H1 (cell line): Measurements from ENCODE around the gene CMIP. TPM values are rescaled to one million over a fixed set of nuclear protein-coding genes. Genes with fewer than 3 reads are reported as not detected.

ENCODE experiments used
- CTCF ChIA-PET: fragments of 300-600 bp; sonication (Branson Sonifier 250); formaldehyde crosslinking; loops from one replicate; lab custom pipeline; 2021; ENCODE audit not compliant: partially characterized antibody; lab: Charles Lee
- POLR2A ChIA-PET: fragments of 300-600 bp; sonication (Branson Sonifier 250); formaldehyde crosslinking; loops from one replicate; lab custom pipeline; 2021; ENCODE audit warnings: inconsistent platforms; ENCODE audit not compliant: partially characterized antibody; lab: Charles Lee
- DNase-seq, 2 experiments: peaks; one replicate each; pipeline versions ENCODE4 v3.0.0 to v3.0.0-alpha.2; 2010 to 2022; ENCODE audit warnings: low spot score in 2 of 2, low read depth in 1 of 2, mixed read lengths in 1 of 2
- FAIRE-seq: peaks from 2 replicates; lab custom pipeline; 2011; peaks lifted over from hg19 to GRCh38; lab: Jason Lieb, UNC
- H2AFZ ChIP-seq: 2 replicates; pipeline ENCODE4 v1.8.1; 2012; ENCODE audit warnings: low read length, inconsistent platforms
- H2AK5ac ChIP-seq: 2 replicates; pipeline ENCODE4 v1.6.1; 2013; ENCODE audit warnings: low read depth, low read length
- H2BK120ac ChIP-seq: replicated peaks from 2 replicates; pipeline ENCODE3; 2013; ENCODE audit warnings: low read depth, low read length, inconsistent platforms
- H2BK12ac ChIP-seq: 2 replicates; pipeline ENCODE4 v1.6.1; 2013; ENCODE audit warnings: low read depth, low read length
- H2BK15ac ChIP-seq: 2 replicates; pipeline ENCODE4 v1.6.1; 2013; ENCODE audit warnings: low read length
- H2BK20ac ChIP-seq: 2 replicates; pipeline ENCODE4 v1.6.1; 2013; ENCODE audit warnings: low read length
- H2BK5ac ChIP-seq: 2 replicates; pipeline ENCODE4 v1.6.1; 2013; ENCODE audit warnings: low read depth, low read length
- H3K14ac ChIP-seq: 2 replicates; pipeline ENCODE4 v1.6.1; 2013; ENCODE audit warnings: inconsistent platforms; ENCODE audit not compliant: insufficient read length
- H3K18ac ChIP-seq: 2 replicates; pipeline ENCODE4 v1.6.1; 2013; ENCODE audit warnings: low read length; ENCODE audit errors: extremely low read depth
- H3K23ac ChIP-seq: 2 replicates; pipeline ENCODE4 v1.6.1; 2013; ENCODE audit warnings: inconsistent platforms; ENCODE audit not compliant: insufficient read length
- H3K23me2 ChIP-seq: 2 replicates; pipeline ENCODE4 v1.6.1; 2013; ENCODE audit warnings: low read depth, low read length
- H3K27ac ChIP-seq: 2 replicates; pipeline ENCODE4 v1.6.1; 2011; ENCODE audit warnings: low read depth, low read length, inconsistent platforms
- H3K27me3 ChIP-seq, 4 experiments: replicated peaks in 1 of 4; 1 replicate in 1 of 4; 2 replicates in 3 of 4; pipeline versions ENCODE4 v1.6.1 to v1.8.1; 2011 to 2013; ENCODE audit warnings: low read length in 3 of 4, mild to moderate bottlenecking in 3 of 4, inconsistent platforms in 2 of 4, mixed read lengths in 2 of 4, moderate library complexity in 1 of 4; ENCODE audit not compliant: control insufficient read depth in 3 of 4, insufficient read depth in 3 of 4; ENCODE audit errors: extremely low read depth in 1 of 4
- H3K36me3 ChIP-seq, 4 experiments: 2 replicates each; pipeline versions ENCODE4 v1.6.1 to v1.8.1; 2011 to 2013; ENCODE audit warnings: mild to moderate bottlenecking in 4 of 4, low read length in 3 of 4, moderate library complexity in 2 of 4, control low read depth in 1 of 4, inconsistent platforms in 1 of 4; ENCODE audit not compliant: insufficient read depth in 4 of 4, control insufficient read depth in 2 of 4
- H3K4ac ChIP-seq: replicated peaks from 2 replicates; pipeline ENCODE3; 2013; ENCODE audit warnings: low read length, low read depth, mixed read lengths, inconsistent platforms; ENCODE audit not compliant: insufficient read length
- H3K4me1 ChIP-seq, 4 experiments: replicated peaks in 1 of 4; 1 replicate in 1 of 4; 2 replicates in 3 of 4; pipeline versions ENCODE4 v1.6.1 to v1.8.1; 2011 to 2013; ENCODE audit warnings: low read length in 3 of 4, inconsistent platforms in 2 of 4, mixed read lengths in 1 of 4; ENCODE audit not compliant: insufficient read depth in 4 of 4, control insufficient read depth in 3 of 4
- H3K4me2 ChIP-seq, 2 experiments: 2 replicates each; pipeline versions ENCODE4 v1.6.1 to v1.8.1; 2011 to 2013; ENCODE audit warnings: low read depth in 2 of 2, low read length in 2 of 2, control low read depth in 1 of 2, inconsistent platforms in 1 of 2, mild to moderate bottlenecking in 1 of 2; ENCODE audit not compliant: insufficient read depth in 1 of 2
- H3K4me3 ChIP-seq, 4 experiments: fragments of 200-600, 300-600 bp in 1 of 4; sonication (generic), shearing (Covaris generic), sonication (Bioruptor Twin) in 1 of 4; 2 replicates each; pipeline versions ENCODE4 v1.5.1 to v1.8.1; 2011 to 2016; ENCODE audit warnings: low read length in 4 of 4, low read depth in 3 of 4, control low read depth in 2 of 4, inconsistent platforms in 2 of 4, mild to moderate bottlenecking in 2 of 4, mixed read lengths in 1 of 4, moderate library complexity in 1 of 4; ENCODE audit not compliant: insufficient read depth in 2 of 4; ENCODE audit errors: extremely low read depth in 1 of 4
- H3K56ac ChIP-seq: replicated peaks from 2 replicates; pipeline ENCODE3; 2013; ENCODE audit warnings: low read depth, mild to moderate bottlenecking, mixed read lengths, low read length, inconsistent platforms; ENCODE audit not compliant: insufficient read length
- H3K79me1 ChIP-seq: 2 replicates; pipeline ENCODE4 v1.6.1; 2013; ENCODE audit warnings: low read depth, low read length, control low read depth
- H3K79me2 ChIP-seq, 2 experiments: 2 replicates each; pipeline versions ENCODE4 v1.6.1 to v1.8.1; 2012 to 2013; ENCODE audit warnings: low read length in 2 of 2, mild to moderate bottlenecking in 2 of 2, inconsistent platforms in 1 of 2; ENCODE audit not compliant: insufficient read depth in 2 of 2, control insufficient read depth in 1 of 2
- H3K9ac ChIP-seq, 4 experiments: replicated peaks in 1 of 4; 1 replicate in 1 of 4; 2 replicates in 3 of 4; pipeline versions ENCODE4 v1.6.1 to v1.8.1; 2011 to 2013; ENCODE audit warnings: low read depth in 3 of 4, low read length in 3 of 4, control low read depth in 2 of 4, mild to moderate bottlenecking in 2 of 4, moderate library complexity in 2 of 4, inconsistent platforms in 1 of 4; ENCODE audit errors: extremely low read depth in 1 of 4
- H3K9me3 ChIP-seq, 2 experiments: 2 replicates each; pipeline versions ENCODE4 v1.6.1 to v1.8.1; 2012 to 2013; ENCODE audit warnings: mild to moderate bottlenecking in 2 of 2, moderate library complexity in 2 of 2, control low read depth in 1 of 2, inconsistent platforms in 1 of 2, low read depth in 1 of 2, low read length in 1 of 2, mixed read lengths in 1 of 2; ENCODE audit not compliant: insufficient read depth in 2 of 2
- H4K20me1 ChIP-seq, 2 experiments: replicated peaks in 1 of 2; 2 replicates each; pipeline versions ENCODE3 to v1.8.1; 2011 to 2013; ENCODE audit warnings: inconsistent platforms in 2 of 2, low read length in 2 of 2, mild to moderate bottlenecking in 1 of 2; ENCODE audit not compliant: insufficient read depth in 2 of 2, control insufficient read depth in 1 of 2
- H4K5ac ChIP-seq: 2 replicates; pipeline ENCODE4 v1.6.1; 2013; ENCODE audit warnings: low read length, low read depth, mixed read lengths, inconsistent platforms; ENCODE audit not compliant: insufficient read length
- H4K8ac ChIP-seq: 2 replicates; pipeline ENCODE4 v1.8.0; 2013; ENCODE audit warnings: mild to moderate bottlenecking, moderate library complexity, low read length, inconsistent platforms; ENCODE audit not compliant: insufficient read depth; ENCODE audit errors: extremely low read depth
- H4K91ac ChIP-seq: replicated peaks from 2 replicates; pipeline ENCODE3; 2013; ENCODE audit warnings: low read length, mixed read lengths, inconsistent platforms; ENCODE audit not compliant: insufficient read length
- KDM1A ChIP-seq: fragments of 200-600, 300-600 bp; sonication (generic); IDR thresholded peaks from 2 replicates; pipeline ENCODE4 v1.7.1; 2016; ENCODE audit warnings: mild to moderate bottlenecking, low read length, borderline replicate concordance
- WGBS, 2 experiments: shearing (Covaris generic) in 1 of 2; methylation state at CpG; one replicate each; pipeline versions ENCODE4 v1.1.6 to v1.1.7; 2013 to 2015; ENCODE audit warnings: low lambda C conversion rate in 2 of 2, mixed read lengths in 2 of 2, inconsistent platforms in 1 of 2, low coverage in 1 of 2, missing lambda C conversion rate in 1 of 2; ENCODE audit not compliant: insufficient replicate concordance in 2 of 2, insufficient coverage in 1 of 2, insufficient read length in 1 of 2; ENCODE audit errors: extremely low coverage in 1 of 2, missing lambda C conversion rate in 1 of 2; 5-methylcytosine and 5-hydroxymethylcytosine counted together
- polyA plus RNA-seq, 7 experiments: library from polyadenylated mRNA; depleted of rRNA in 3 of 7; stranded (reverse) in 5 of 7; unstranded in 2 of 7; fragments of >200 nt in 5 of 7; fragments of 200-250 nt in 2 of 7; gene quantifications; 1 replicate in 5 of 7; 2 replicates in 1 of 7; 4 replicates in 1 of 7; pipeline versions ENCODE4 v1.2.1 to v1.2.3, GENCODE V29; 2011 to 2013; ENCODE audit warnings: missing spikeins in 2 of 7, mixed read lengths in 2 of 7
- total RNA-seq: library from RNA; stranded (reverse); fragmentation: NEBNext Ultra II Directional; extraction: Animal tissue kit (Norgen Biotek cat#: 25700); gene quantifications from 2 replicates; pipeline ENCODE4 v1.2.1, GENCODE V29; 2021
- TF ChIP-seq, protein P1 (sequence below): IDR thresholded peaks from 2 replicates; pipeline ENCODE4 v1.6.1; 2012; ENCODE audit warnings: inconsistent platforms
- TF ChIP-seq, protein P2 (sequence below): IDR thresholded peaks from 2 replicates; pipeline ENCODE4 v1.6.1; 2012; ENCODE audit warnings: inconsistent platforms

Gene CMIP
- total and polyA plus RNA-seq, 2 of the 8 experiments (the other 6 are each of a cell fraction or from before 2014, with no cell fraction given) = 7.9 to 53.2 TPM

DNA sequence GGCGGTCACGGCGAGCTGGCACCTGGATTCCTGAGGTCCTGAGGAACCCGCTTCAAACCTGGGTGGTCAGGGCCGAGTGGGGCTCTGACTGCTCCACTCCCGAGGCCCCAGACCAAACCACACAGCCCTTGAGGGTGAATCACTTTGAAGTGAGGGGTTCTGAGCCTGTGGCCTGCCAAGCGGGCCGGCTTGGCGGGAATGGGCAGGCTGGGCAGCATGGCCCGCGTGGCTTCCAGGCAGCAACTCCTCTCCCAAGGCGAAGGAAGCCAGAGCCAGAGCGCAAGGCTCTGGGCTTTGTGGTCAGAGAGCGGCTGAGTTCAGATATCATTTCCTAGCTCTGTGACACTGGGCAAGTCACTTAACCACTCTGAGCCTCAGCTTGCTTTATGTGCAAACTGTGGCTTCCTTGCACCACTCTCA, 42.7 kb downstream of the CMIP start:
- H2AK5ac ChIP-seq = no peak overlapping the region
- H3K4me1 ChIP-seq = peaks cover under 1 to 12% (median 3%) of the 10 kb centered on the region in 4 experiments
- no peak overlapping the region for H2BK15ac ChIP-seq
- peak overlapping the region; percentile 52; the same call in 1 of the 2 replicates for H2BK5ac ChIP-seq
- H3K27ac ChIP-seq = no peak overlapping the region
- ChIA-PET POLR2A (interaction anchor here (1.2 to 1.3 kb wide), 2 partner anchors 10 to 44 kb away, joined by 3 read pairs; no protein-coding TSS in a partner anchor), CTCF (interaction anchor here (0.6 to 1.0 kb wide), 2 partner anchors 12 to 228 kb away, joined by 3 read pairs; no protein-coding TSS in a partner anchor)
- H2AFZ ChIP-seq = no peak overlapping the region
- H2BK120ac ChIP-seq = no peak overlapping the region
- H3K79me2 ChIP-seq = peaks cover 4 to 98% of the 10 kb centered on the region in 2 experiments; a peak in 3 of 4 replicates
- 94% methylated on average over 14 of the region's 14 CpGs; no CpG with 5 or more reads in 1 of the 2 experiments for WGBS, 2 experiments
- no peak for FAIRE-seq
- H4K91ac ChIP-seq = no peak overlapping the region
- no peak overlapping the region; the same call in 1 of the 2 replicates for H4K8ac ChIP-seq
- no peak for DNase-seq
- TF ChIP-seq, protein P1, sequence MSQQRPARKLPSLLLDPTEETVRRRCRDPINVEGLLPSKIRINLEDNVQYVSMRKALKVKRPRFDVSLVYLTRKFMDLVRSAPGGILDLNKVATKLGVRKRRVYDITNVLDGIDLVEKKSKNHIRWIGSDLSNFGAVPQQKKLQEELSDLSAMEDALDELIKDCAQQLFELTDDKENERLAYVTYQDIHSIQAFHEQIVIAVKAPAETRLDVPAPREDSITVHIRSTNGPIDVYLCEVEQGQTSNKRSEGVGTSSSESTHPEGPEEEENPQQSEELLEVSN = peak; percentile 27; the same call in 1 of the 2 replicates
- no peak for TF ChIP-seq KDM1A
- TF ChIP-seq, protein P2, sequence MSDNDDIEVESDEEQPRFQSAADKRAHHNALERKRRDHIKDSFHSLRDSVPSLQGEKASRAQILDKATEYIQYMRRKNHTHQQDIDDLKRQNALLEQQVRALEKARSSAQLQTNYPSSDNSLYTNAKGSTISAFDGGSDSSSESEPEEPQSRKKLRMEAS = 0 out of 2 replicates have a peak, but pooled peaks have one; percentile 23
- H3K23me2 ChIP-seq = no peaks in the 10 kb centered on the region
- H4K20me1 ChIP-seq = peaks cover 32 to 38% of the 10 kb centered on the region in 2 experiments
- no peak overlapping the region for H3K9ac ChIP-seq
- H3K4me3 ChIP-seq = no peak overlapping the region
- no peaks in the 10 kb centered on the region for H3K36me3 ChIP-seq
- H3K23ac ChIP-seq = no peak overlapping the region
- H3K27me3 ChIP-seq = no peaks in the 10 kb centered on the region
- H3K56ac ChIP-seq = no peak overlapping the region
- H2BK20ac ChIP-seq = no peak overlapping the region
- no peak overlapping the region for H3K4me2 ChIP-seq
- no peak overlapping the region; the same call in 1 of the 2 replicates for H3K18ac ChIP-seq
- no peak overlapping the region for H3K4ac ChIP-seq
- no peaks in the 10 kb centered on the region for H3K9me3 ChIP-seq
- no peak overlapping the region for H3K14ac ChIP-seq
- H2BK12ac ChIP-seq = no peak overlapping the region
- peaks cover 33% of the 10 kb centered on the region for H3K79me1 ChIP-seq
- no peak overlapping the region for H4K5ac ChIP-seq
